ENCODE data around the gene B3GAT1. TPM values are rescaled to one million over a fixed set of nuclear protein-coding genes. Genes with fewer than 3 reads are reported as not detected.

The B3GAT1 gene
- total RNA-seq, 1 experiment from 2014 or later = not detected

GRCh38 chr11:134380229-134380628 lies 31.8 kb downstream of the B3GAT1 start:
- in situ Hi-C loops (cut with HindIII; ENCODE audit: low sequenced_read_pairs) = no loop called here
- DNase-seq (ENCODE audit: low spot score) = no peak

- DNase-seq (ENCODE audit: low spot score) = no peak
- in situ Hi-C loops (cut with HindIII; ENCODE audit: low sequenced_read_pairs) = no loop called here
Observed at GRCh38 chr11:134379241-134379640, 32.8 kb downstream of the B3GAT1 start.

DNA sequence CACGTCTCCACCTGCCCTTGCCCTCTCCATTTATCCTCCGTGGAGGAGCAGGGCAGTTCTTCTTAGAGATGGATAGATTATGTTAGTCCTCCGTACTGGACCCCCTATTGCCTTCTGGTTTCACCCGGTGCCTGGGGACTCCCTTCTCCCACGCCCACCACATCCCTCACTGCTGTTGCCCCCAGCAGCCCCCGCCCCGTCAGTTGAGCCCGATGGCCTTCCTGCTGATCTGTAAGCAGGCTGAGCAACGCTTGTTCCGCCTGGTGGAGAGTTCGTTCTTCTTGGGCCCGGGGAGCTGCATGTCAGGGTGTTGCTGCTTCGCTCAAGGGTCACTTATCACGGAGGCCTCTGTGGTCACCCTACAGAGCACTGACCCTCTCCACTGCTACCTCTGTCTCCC lies 34.2 kb downstream of the B3GAT1 start:
- in situ Hi-C loops (cut with HindIII; ENCODE audit: low sequenced_read_pairs) = no loop called here
- no peak for DNase-seq (ENCODE audit: low spot score)

- in situ Hi-C loops (cut with HindIII; ENCODE audit: low sequenced_read_pairs) = no loop called here
- DNase-seq (ENCODE audit: low spot score) = no peak
Observed at GRCh38 chr11:134376150-134376921, 35.7 kb downstream of the B3GAT1 start.

- DNase-seq (ENCODE audit: low spot score) = no peak
- in situ Hi-C loops (cut with HindIII; ENCODE audit: low sequenced_read_pairs) = no loop called here
Observed at GRCh38 chr11:134374891-134375550, 37.0 kb downstream of the B3GAT1 start.

DNA sequence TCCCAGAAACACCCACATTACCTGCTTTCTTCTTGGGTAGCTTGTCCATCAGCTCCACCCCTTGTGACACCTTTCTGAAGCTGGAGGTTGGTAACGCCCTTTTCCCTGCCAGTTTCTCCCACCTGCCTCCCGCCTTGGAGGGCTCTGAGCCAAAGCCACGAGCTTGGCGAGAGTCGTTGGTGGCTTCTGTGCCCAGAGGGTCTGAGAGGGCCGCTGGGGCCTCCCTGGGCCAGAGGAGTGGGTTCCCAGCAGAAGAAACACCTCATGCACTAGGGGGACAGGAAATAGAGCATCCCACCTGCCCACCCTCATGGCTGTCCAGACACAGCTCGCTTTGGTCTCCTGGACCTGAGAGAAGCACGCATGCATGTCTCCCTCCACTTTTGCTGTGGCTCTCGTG lies 37.9 kb downstream of the B3GAT1 start:
- DNase-seq (ENCODE audit: low spot score) = no peak
- in situ Hi-C loops (cut with HindIII; ENCODE audit: low sequenced_read_pairs) = no loop called here

- DNase-seq (ENCODE audit: low spot score) = no peak
- in situ Hi-C loops (cut with HindIII; ENCODE audit: low sequenced_read_pairs) = no loop called here
Observed at GRCh38 chr11:134373591-134374052, 38.4 kb downstream of the B3GAT1 start.

DNA sequence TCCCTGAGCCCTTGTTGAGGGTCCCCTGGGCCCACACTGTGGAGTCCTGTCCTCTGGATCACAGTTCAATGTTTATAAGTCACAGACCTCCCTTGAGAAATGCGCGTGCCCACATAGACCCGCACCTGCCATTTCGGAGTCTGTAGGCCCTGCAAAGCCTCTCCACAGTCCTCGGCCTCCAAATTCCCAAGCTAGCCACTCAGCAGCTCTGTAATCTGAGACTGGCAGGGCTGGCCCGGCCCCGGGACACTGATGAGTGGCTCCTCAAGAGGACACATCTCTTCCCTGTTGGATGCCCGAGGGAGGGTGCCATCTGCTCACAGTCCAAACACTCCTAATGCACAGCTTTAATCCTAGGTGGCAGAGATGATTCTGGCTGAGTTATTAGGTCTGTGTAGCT lies 39.1 kb downstream of the B3GAT1 start:
- in situ Hi-C loops (cut with HindIII; ENCODE audit: low sequenced_read_pairs) = no loop called here
- DNase-seq (ENCODE audit: low spot score) = peak; percentile 7

GRCh38 chr11:134372536-134372935 lies 39.5 kb downstream of the B3GAT1 start:
- DNase-seq (ENCODE audit: low spot score) = no peak
- in situ Hi-C loops (cut with HindIII; ENCODE audit: low sequenced_read_pairs) = no loop called here

GRCh38 chr11:134371436-134372185 lies 40.4 kb downstream of the B3GAT1 start:
- no peak for DNase-seq (ENCODE audit: low spot score)
- in situ Hi-C loops (cut with HindIII; ENCODE audit: low sequenced_read_pairs) = no loop called here

DNA sequence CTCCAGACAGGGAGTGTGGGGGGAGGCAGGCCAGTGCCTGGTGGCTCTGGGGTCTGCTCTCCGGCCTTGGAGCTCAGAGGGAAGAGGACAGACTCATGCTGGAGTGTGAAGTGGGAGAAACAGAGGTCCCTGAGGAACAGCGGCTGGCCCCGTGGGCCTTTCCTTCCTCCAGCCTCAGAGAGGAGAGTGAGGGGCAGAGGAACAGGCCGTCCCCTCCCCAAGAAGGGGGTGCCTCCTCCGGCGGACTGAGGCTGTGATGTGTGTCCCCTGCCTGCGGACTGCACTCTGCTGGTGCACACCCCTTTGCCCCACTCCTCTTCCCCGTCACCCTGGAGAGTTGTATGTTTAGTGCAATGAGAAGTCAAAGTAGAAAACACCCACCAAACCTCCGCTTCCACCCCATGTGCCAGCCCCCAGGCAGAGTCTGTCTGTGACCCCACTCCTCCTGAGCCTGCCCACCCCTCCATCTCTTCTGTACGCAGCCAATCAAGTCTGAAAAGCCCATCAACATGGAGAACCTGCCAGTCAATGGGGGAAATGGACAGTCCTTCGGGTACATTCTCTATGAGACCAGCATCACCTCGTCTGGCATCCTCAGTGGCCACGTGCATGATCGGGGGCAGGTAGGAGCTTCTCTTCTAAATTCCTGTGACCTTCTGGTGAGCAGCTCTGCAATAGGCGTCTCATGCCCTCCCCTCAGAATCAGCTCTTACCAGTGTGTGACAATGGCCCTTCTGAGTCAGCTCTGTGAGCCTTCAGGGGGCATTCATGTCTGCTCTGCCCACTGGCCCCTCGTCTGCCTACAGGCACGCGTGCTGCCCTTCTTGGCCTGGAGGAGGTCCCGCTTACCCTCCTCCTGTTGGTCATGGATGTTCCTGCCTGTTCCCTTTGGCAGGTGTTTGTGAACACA lies 41.3 kb downstream of the B3GAT1 start:
- in situ Hi-C loops (cut with HindIII; ENCODE audit: low sequenced_read_pairs) = no loop called here
- DNase-seq (ENCODE audit: low spot score) = no peak

GRCh38 chr11:134369656-134370525 lies 42.2 kb downstream of the B3GAT1 start:
- DNase-seq (ENCODE audit: low spot score) = no peak
- in situ Hi-C loops (cut with HindIII; ENCODE audit: low sequenced_read_pairs) = no loop called here

DNA sequence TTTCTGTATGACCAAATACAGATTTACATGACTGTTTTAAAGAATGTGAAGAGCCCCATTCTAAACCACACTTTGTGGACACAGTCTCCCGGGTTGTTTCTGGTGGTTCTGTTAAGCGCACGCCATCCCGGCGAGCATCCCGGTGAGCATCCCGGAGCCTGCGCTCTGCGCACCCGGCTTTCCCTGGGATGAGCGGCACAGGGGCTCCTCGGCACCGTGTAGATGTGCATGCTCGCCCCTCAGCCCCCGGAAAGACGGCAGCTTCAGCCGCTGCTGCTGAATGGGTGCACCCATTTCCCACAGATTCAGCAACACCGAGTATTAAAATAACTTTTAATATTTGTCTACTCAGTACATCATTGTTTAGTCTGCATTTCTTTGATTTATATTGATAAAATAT lies 44.3 kb downstream of the B3GAT1 start:
- DNase-seq (ENCODE audit: low spot score) = no peak
- in situ Hi-C loops (cut with HindIII; ENCODE audit: low sequenced_read_pairs) = no loop called here

- DNase-seq (ENCODE audit: low spot score) = no peak
- in situ Hi-C loops (cut with HindIII; ENCODE audit: low sequenced_read_pairs) = no loop called here
Observed at GRCh38 chr11:134366254-134366653, 45.8 kb downstream of the B3GAT1 start.

GRCh38 chr11:134365011-134365925 lies 46.8 kb downstream of the B3GAT1 start:
- in situ Hi-C loops (cut with HindIII; ENCODE audit: low sequenced_read_pairs) = no loop called here
- no peak for DNase-seq (ENCODE audit: low spot score)

- no peak for DNase-seq (ENCODE audit: low spot score)
- in situ Hi-C loops (cut with HindIII; ENCODE audit: low sequenced_read_pairs) = no loop called here
Observed at GRCh38 chr11:134364261-134364660, 47.8 kb downstream of the B3GAT1 start.

DNA sequence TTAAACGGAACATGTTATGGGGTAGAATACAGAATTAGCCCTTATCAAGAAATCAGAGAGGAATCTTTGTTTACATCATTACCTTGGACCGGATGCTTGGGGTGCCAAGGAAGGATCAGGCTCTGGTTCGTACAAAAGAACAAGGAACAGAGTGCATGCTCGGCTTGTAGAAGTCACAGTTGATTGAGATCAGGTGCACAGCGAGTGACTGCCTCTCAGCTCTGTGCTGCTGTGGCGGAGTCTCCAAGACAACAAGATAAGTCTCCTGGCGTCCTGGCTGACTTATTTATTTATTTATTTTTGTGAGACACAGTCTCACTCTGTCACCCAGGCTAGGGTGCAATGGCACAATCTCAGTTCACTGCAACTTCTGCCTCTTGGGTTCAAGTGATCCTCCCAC lies 48.5 kb downstream of the B3GAT1 start:
- DNase-seq (ENCODE audit: low spot score) = no peak
- in situ Hi-C loops (cut with HindIII; ENCODE audit: low sequenced_read_pairs) = no loop called here

Measured in G401 (cell line).